Measurements from ENCODE around the gene NELFCD.
A peak's percentile ranks its signal among the peaks of the same experiment; 100 is the strongest.

NELFCD gene

GRCh38 chr20:59006167-59006863, 25.3 kb downstream of the NELFCD start:
- peak overlapping the region; percentile 92 for H3K27ac ChIP-seq (ENCODE audit: low read length)
- no peaks in the 10 kb centered on the region for H3K9me3 ChIP-seq (ENCODE audit: insufficient read depth, low read length)
- H3K4me3 ChIP-seq (ENCODE audit: low read length) = peak overlapping the region; percentile 82
- peaks cover 59% of the 10 kb centered on the region for H3K79me2 ChIP-seq (ENCODE audit: low read length)
- H3K36me3 ChIP-seq (replicated peaks; ENCODE audit: low read depth, low read length) = peaks cover 40% of the 10 kb centered on the region
- peak overlapping the region; percentile 95 for H3K9ac ChIP-seq (ENCODE audit: low read length)
- TF ChIP-seq EZH2phosphoT487 (IDR thresholded peaks at IDR 0.05; ENCODE audit: low read depth) = no peak
- TF ChIP-seq, protein P1, sequence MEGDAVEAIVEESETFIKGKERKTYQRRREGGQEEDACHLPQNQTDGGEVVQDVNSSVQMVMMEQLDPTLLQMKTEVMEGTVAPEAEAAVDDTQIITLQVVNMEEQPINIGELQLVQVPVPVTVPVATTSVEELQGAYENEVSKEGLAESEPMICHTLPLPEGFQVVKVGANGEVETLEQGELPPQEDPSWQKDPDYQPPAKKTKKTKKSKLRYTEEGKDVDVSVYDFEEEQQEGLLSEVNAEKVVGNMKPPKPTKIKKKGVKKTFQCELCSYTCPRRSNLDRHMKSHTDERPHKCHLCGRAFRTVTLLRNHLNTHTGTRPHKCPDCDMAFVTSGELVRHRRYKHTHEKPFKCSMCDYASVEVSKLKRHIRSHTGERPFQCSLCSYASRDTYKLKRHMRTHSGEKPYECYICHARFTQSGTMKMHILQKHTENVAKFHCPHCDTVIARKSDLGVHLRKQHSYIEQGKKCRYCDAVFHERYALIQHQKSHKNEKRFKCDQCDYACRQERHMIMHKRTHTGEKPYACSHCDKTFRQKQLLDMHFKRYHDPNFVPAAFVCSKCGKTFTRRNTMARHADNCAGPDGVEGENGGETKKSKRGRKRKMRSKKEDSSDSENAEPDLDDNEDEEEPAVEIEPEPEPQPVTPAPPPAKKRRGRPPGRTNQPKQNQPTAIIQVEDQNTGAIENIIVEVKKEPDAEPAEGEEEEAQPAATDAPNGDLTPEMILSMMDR (IDR thresholded peaks at IDR 0.05; ENCODE audit: low read depth, low read length) = no peak
- H3K27me3 ChIP-seq (ENCODE audit: low read depth, low read length) = peaks cover 3% of the 10 kb centered on the region
- H2AFZ ChIP-seq (ENCODE audit: low read depth, low read length) = no peak overlapping the region
- H3K4me2 ChIP-seq (ENCODE audit: low read length) = peak overlapping the region; percentile 99
- H3K4me1 ChIP-seq (ENCODE audit: low read length) = peaks cover 66% of the 10 kb centered on the region
- H4K20me1 ChIP-seq (ENCODE audit: insufficient read depth, low read length) = peaks cover 29% of the 10 kb centered on the region

DNA sequence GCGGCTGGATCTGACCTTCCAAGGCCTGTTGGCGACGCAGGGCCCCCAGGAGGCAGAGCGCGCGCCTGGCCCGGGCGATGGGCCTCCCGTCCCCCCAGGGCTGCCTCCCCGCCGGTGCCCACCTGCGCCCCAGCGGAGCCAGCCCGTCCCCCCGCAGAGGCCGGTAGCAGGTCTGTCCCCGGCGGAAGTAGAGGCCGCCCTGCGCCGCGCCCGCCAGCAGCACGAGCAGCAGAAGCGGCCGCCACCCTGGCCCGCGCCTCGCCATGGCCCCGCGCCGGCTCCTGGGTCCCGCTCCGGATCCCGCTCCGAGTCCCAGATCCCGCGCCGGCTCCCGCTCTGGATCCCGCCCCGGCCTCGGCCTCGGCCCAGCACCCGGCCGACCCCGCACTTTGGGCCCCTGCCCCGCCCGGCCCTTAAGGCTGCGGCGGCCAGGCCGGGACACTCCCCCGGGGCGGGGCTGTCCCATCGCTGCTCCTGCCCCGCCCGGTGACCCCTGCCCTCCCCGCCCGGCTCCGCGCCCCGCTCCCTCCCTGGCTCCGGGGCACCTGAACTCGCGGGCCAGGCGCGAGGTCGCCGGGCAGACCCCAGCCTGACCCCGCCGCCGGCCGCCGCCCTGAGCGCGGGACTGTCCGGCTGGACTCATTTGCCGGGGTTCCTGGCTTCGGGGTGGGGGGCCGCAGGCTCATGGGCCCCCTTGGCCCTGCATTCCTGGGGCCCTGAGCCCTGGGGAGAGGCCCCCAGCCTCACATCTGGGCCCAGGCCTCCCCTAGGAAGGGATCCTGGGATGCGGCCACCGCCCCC, 26.0 kb downstream of the NELFCD start, which contains the start of gene CTSZ:
Gene CTSZ, minus strand, starts transcription at position 391 of the 801 bp plus-strand sequence. Its CDS starts 126 bp downstream, at position 265.
- Histone ChIP-seq H3K4me3 (ENCODE audit: low read length) (peak within 1 kb of the TSS; percentile 82), H4K20me1 (ENCODE audit: insufficient read depth, low read length) (peaks cover 21% of the 10 kb centered on the region), H3K27me3 (ENCODE audit: low read depth, low read length) (peaks cover 3% of the 10 kb centered on the region), H3K36me3 (replicated peaks; ENCODE audit: low read depth, low read length) (peaks cover 33% of the 10 kb centered on the region), H3K4me1 (ENCODE audit: low read length) (peaks cover 66% of the 10 kb centered on the region), H3K9ac (ENCODE audit: low read length) (peak within 1 kb of the TSS; percentile 95), H3K4me2 (ENCODE audit: low read length) (peak within 1 kb of the TSS; percentile 99), H3K79me2 (ENCODE audit: low read length) (peaks cover 52% of the 10 kb centered on the region), H2AFZ (ENCODE audit: low read depth, low read length) (no peak within 1 kb of the TSS), H3K27ac (ENCODE audit: low read length) (peak within 1 kb of the TSS; percentile 92), H3K9me3 (ENCODE audit: insufficient read depth, low read length) (no peaks in the 10 kb centered on the region)
- TF ChIP-seq EZH2phosphoT487 (IDR thresholded peaks at IDR 0.05; ENCODE audit: low read depth) = no peak
- TF ChIP-seq, protein P1 (IDR thresholded peaks at IDR 0.05; ENCODE audit: low read depth, low read length) = no peak

- Histone ChIP-seq H3K9me3 (ENCODE audit: insufficient read depth, low read length) (no peaks in the 10 kb centered on the region), H3K79me2 (ENCODE audit: low read length) (peaks cover 43% of the 10 kb centered on the region), H3K9ac (ENCODE audit: low read length) (peak overlapping the region; percentile 95), H3K36me3 (replicated peaks; ENCODE audit: low read depth, low read length) (peaks cover 24% of the 10 kb centered on the region), H2AFZ (ENCODE audit: low read depth, low read length) (no peak overlapping the region), H3K4me3 (ENCODE audit: low read length) (peak overlapping the region; percentile 82), H3K4me1 (ENCODE audit: low read length) (peaks cover 63% of the 10 kb centered on the region), H4K20me1 (ENCODE audit: insufficient read depth, low read length) (peaks cover 13% of the 10 kb centered on the region), H3K4me2 (ENCODE audit: low read length) (peak overlapping the region; percentile 99), H3K27ac (ENCODE audit: low read length) (peak overlapping the region; percentile 92), H3K27me3 (ENCODE audit: low read depth, low read length) (peaks cover 7% of the 10 kb centered on the region)
- TF ChIP-seq, protein P1 (IDR thresholded peaks at IDR 0.05; ENCODE audit: low read depth, low read length) = no peak
- no peak for TF ChIP-seq EZH2phosphoT487 (IDR thresholded peaks at IDR 0.05; ENCODE audit: low read depth)
Measured at GRCh38 chr20:59007665-59008511, 26.8 kb downstream of the NELFCD start.

All from OCI-LY3 (cell line).